ENCODE data around the gene RWDD4.
A peak's percentile ranks its signal among the peaks of the same experiment; 100 is the strongest.

RWDD4 gene

GRCh38 chr4:183609151-183609550 is 49.8 kb downstream of the RWDD4 start:
- no peak for DNase-seq (ENCODE audit: low read depth)
- TF ChIP-seq MYC (IDR thresholded peaks at IDR 0.05; ENCODE audit: low read depth, low read length) (no peak), MAX (IDR thresholded peaks at IDR 0.05; ENCODE audit: low read depth, low read length) (no peak), POLR2A (IDR thresholded peaks at IDR 0.05; ENCODE audit: extremely low read depth, insufficient read length) (no peak), CTCF (IDR thresholded peaks at IDR 0.05; ENCODE audit: low read depth, low read length) (no peak)
- H3K4me3 ChIP-seq (ENCODE audit: low read depth, low read length) = no peak overlapping the region

- no peak for DNase-seq (ENCODE audit: low read depth)
- TF ChIP-seq CTCF (IDR thresholded peaks at IDR 0.05; ENCODE audit: low read depth, low read length) (no peak), POLR2A (IDR thresholded peaks at IDR 0.05; ENCODE audit: extremely low read depth, insufficient read length) (no peak), MYC (IDR thresholded peaks at IDR 0.05; ENCODE audit: low read depth, low read length) (no peak), MAX (IDR thresholded peaks at IDR 0.05; ENCODE audit: low read depth, low read length) (no peak)
- no peak overlapping the region for H3K4me3 ChIP-seq (ENCODE audit: low read depth, low read length)
Observed at GRCh38 chr4:183607894-183608293, 51.1 kb downstream of the RWDD4 start.

- no peak for DNase-seq (ENCODE audit: low read depth)
- TF ChIP-seq CTCF (IDR thresholded peaks at IDR 0.05; ENCODE audit: low read depth, low read length) = no peak
- no peak for TF ChIP-seq MYC (IDR thresholded peaks at IDR 0.05; ENCODE audit: low read depth, low read length)
- TF ChIP-seq MAX (IDR thresholded peaks at IDR 0.05; ENCODE audit: low read depth, low read length) = no peak
- TF ChIP-seq POLR2A (IDR thresholded peaks at IDR 0.05; ENCODE audit: extremely low read depth, insufficient read length) = no peak
- no peak overlapping the region for H3K4me3 ChIP-seq (ENCODE audit: low read depth, low read length)
Observed at GRCh38 chr4:183602557-183603027, 56.4 kb downstream of the RWDD4 start.

- no peak overlapping the region for H3K4me3 ChIP-seq (ENCODE audit: low read depth, low read length)
- DNase-seq (ENCODE audit: low read depth) = no peak
- TF ChIP-seq POLR2A (IDR thresholded peaks at IDR 0.05; ENCODE audit: extremely low read depth, insufficient read length) = no peak
- TF ChIP-seq MAX (IDR thresholded peaks at IDR 0.05; ENCODE audit: low read depth, low read length) = no peak
- no peak for TF ChIP-seq MYC (IDR thresholded peaks at IDR 0.05; ENCODE audit: low read depth, low read length)
Observed at GRCh38 chr4:183601381-183601780, 57.6 kb downstream of the RWDD4 start.

GRCh38 chr4:183600189-183600685 is 58.7 kb downstream of the RWDD4 start:
- no peak overlapping the region for H3K4me3 ChIP-seq (ENCODE audit: low read depth, low read length)
- TF ChIP-seq CTCF (IDR thresholded peaks at IDR 0.05; ENCODE audit: low read depth, low read length) (peak; percentile 37), MAX (IDR thresholded peaks at IDR 0.05; ENCODE audit: low read depth, low read length) (no peak)
- DNase-seq (ENCODE audit: low read depth) = peak; percentile 26

GRCh38 chr4:183599690-183600089 is 59.3 kb downstream of the RWDD4 start:
- TF ChIP-seq MAX (IDR thresholded peaks at IDR 0.05; ENCODE audit: low read depth, low read length) = no peak
- no peak for TF ChIP-seq MYC (IDR thresholded peaks at IDR 0.05; ENCODE audit: low read depth, low read length)
- TF ChIP-seq CTCF (IDR thresholded peaks at IDR 0.05; ENCODE audit: low read depth, low read length) = no peak
- no peak for TF ChIP-seq POLR2A (IDR thresholded peaks at IDR 0.05; ENCODE audit: extremely low read depth, insufficient read length)
- H3K4me3 ChIP-seq (ENCODE audit: low read depth, low read length) = no peak overlapping the region
- no peak for DNase-seq (ENCODE audit: low read depth)
